ENCODE data around the gene CSNK1A1L.

Gene CSNK1A1L

DNA sequence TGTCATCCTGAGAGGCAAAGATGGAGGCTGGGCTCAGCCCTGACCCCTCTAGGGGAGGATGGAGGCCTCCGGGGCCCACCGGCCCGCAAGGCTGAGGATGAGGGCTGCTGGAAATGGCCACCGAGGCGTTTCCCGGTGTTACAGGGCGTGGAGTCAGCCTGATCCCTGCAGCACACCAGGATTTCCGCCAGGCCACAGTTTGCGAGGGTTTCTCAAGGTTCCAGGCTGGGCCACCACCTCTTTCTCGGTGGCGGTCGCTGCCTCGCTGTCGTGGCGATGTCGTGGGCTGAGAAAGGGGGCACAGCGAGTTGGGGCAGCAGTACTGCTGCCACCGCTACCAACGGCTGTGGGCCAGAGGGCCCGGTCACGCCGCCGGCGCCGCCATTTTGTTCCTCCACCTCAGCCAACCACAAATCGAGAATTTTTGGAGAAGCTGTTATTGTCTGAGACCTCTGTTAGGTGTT lies at the start of gene CSNK1A1L:
CSNK1A1L (minus strand) TSS at position 414 of the 464 bp plus-strand sequence; CDS start at position 6, 408 bp downstream.
- DNase-seq: no peak

DNA sequence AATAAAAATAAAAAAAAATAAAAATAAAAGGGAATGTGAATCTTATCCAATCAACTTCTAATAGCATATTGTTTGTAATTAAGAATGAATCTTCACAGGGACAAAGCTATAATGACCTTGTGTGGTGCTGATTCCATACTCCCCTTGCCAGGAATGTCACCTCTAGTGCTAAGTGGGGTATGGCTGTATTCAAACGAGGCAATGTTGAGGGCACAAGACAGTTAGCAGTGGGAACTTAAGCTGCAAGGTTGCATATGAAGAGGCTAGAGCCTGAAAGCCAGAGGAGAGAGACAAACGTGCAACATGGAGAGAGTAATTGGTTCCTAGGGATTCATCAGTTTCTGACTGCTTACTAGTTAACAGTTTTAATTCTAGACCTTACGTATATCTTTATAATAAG lies 43.9 kb upstream of the CSNK1A1L start:
- no peak for DNase-seq

DNA sequence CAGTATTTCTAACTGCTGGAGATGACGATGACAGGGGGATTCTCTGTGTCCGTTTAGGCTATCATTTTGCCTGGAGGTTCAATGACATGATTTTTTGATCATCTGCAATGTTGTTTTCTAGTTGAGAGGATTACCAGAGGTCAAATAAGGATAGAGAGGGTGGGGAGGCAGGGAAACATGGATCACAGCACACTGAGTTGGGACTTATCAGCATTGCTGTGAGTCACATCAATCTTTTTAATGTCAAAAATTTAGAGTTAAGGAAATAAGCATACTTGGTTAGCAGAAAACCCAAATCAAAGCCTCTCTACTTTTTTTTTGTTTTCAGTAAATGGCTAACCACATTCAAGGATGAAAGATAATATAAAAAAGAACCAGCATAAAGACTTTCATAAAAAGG lies 43.0 kb upstream of the CSNK1A1L start:
- no peak for DNase-seq

DNA sequence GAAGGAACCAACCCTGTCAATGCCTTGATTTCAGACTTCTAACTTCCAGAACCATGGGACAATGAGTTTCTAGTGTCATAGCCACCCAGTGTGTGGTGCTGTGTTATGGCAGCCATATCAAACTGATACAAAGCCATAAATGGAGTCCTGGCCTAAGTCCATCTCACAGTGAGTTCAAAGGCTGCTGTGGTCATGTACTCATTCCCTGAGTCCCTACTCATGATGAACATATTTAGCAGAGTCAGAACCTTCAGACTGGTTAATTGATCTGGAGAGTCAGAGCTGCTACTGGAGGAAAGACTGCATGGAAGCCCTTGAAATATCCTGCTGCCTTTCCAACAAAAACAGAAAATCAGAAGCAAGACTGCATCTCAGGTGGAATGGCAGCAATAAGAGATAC lies 39.2 kb upstream of the CSNK1A1L start:
- DNase-seq: no peak

DNA sequence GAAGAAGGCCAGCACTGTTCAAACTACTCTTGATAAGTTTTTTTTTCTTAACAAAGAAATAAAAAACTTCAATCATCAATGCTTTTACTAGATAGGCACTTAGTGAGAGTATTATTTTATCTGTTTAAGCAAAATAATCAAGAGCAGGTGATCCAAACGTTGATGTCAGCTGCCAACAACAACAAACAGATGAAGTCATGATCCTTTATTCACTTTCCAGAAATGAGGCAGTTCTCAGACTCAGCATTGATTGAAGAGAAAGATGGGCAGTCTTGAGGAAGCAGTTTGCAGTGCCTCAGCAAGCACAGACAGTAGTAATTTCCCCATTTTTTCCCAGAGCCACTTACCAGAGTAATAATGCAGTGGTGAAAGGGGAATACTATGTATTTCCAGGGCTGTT lies 38.4 kb upstream of the CSNK1A1L start:
- no peak for DNase-seq

DNA sequence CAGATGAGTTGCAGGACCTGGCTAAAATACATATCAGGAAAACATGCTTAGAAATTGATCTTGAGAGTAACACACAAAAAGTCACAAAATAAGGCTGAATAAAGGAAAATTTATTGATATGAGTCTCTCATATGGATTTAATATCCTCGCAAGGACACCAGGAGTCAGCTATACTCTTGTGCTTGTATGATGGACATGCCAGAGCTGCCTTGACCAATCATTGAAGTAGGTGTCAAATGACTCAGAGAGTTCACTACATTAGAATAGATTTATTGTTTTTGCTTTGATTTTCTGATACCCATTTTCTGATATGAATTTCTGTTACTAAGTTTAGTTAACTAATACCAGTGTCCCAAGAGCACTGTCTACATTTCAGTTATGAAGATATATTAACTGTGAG lies 37.4 kb upstream of the CSNK1A1L start:
- no peak for DNase-seq

DNA sequence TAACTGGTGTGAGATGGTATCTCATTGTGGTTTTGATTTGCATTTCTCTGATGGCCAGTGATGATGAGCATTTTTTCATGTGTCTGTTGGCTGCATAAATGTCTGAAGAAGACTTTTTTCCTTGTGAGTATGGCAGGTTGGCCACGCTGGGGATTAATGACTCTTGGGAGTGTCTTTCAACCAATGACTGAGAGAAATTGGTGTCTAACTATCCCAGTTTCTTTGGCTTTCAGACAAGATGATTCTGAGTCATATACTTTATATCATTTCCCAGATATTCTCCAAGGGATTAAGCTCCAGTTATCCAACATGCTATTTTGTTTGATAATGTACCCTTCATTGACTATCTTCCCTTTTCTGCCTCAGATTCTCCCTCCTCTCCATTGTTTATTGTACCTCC lies 35.5 kb upstream of the CSNK1A1L start:
- DNase-seq: no peak

DNA sequence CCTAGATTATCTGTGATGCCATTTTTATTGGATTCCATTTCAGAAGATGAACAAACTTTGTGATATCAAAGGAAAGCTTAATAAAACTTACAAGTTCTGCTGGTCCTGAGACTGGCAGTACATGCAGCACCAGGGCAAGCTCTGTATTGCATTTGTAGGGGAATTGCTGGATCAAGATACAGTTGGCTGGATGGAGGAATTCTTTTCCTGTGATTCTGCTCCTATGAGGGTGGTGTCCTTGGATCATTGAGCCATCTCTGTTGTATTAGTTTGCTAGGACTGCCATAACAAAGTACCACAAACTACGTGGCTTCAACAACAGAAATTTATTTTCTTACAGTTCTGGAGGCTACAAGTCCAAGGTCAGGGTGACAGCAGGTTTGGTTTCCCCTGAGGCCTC lies 33.9 kb upstream of the CSNK1A1L start:
- DNase-seq: no peak

DNA sequence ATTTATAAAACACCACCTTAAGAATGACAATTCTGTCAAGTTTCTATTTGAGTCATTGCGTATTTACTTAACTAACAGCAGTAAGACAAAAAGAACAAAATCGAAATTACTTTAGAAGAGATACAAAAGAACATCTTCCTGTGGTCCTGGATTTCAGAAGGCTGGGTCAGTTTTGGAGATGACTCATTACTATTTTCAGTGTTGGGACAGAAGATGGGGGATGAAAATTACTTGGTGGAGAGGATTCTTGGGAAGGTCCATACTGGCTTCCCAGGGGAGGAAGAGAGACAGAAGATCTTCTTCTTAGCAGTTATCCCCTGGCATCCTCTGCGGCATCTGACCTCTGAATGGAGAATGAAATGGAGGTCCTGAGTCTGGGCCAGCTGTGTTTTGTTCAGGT lies 33.5 kb upstream of the CSNK1A1L start:
- DNase-seq: no peak

DNA sequence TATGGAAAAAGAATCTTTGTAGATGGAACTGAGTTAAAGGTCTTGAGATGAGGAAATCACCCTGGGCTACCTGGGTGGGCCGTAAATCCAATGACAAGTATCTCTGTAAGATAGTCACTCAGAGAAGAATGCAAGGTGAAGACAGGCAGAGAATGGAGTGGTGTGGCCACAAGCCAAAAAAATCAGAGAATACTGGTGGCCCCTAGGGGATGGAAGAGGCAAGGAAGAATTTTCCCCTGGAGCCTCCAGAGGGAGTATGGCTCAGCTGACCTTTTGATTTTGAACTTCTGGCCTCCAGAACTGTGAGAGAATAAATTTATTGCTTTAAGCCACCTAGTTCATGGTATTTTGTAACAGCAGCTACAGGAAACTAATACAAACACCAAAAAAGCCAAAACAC lies 32.7 kb upstream of the CSNK1A1L start:
- no peak for DNase-seq

DNA sequence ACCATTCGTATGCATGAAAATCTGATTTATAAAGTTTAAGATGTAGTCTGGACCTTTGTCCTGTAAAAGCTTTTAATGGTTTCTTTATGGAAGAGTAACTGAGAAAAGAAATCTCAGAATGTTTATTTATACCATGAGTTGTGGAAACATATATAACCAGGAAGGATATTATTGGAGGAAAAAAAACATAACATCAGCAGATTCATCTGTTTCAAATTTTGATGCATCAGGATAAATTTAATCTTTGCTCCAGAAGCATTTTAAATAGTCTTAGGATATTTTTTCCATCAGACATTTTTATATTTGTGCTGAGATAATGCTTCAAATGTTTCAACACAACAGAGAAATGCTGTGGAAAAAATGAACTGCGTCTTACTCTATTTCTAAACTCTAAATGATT lies 31.2 kb upstream of the CSNK1A1L start:
- DNase-seq: no peak

DNA sequence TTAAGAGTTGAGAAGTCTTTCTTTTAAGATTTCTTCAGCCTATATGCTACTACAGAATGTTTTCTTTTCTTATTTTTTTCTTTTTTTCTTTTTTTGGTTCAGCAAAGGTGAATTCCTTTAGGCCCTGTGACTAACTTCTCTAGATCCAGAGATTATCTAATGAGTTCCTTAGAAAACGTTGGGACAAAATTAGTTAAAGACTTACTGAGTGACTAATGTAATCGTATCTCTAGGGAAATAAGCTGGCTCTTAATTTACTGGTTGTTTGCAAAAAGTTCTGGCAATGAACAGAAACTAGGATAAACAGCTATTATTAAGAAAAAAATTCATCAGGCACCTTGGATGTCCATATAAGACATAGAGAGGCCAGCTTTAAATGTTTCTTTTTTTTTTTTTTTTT lies 30.7 kb upstream of the CSNK1A1L start:
- no peak for DNase-seq

DNA sequence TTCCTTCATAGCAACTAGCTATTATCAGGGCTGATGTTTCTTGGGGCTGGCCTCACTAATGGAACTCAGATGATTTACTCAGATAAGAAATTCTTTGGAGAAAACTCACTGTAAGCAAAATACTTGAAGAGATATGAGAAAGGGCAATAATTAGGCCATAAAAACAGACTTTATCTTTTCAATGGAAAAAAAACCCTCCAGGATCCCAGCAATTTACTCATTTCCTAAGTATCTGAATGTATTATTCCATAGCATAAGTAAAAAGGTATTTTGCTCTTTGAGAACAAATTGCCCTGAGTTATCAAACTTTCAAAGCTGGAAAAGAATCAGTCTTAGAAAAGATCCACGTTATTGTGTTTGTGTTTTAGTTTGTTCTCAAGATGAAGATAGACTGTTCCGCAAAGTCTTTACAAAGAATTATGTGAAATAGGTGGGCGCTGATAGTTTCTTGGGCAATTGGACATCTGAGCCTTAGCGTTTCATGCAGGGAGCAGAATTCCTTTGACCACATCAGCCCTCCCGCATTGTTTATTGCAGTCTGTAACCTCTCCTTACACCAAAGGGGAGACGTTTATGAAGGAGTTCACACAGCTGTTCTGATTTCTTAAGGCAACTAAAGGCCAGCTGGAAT lies 29.1 kb upstream of the CSNK1A1L start:
- DNase-seq: no peak

DNA sequence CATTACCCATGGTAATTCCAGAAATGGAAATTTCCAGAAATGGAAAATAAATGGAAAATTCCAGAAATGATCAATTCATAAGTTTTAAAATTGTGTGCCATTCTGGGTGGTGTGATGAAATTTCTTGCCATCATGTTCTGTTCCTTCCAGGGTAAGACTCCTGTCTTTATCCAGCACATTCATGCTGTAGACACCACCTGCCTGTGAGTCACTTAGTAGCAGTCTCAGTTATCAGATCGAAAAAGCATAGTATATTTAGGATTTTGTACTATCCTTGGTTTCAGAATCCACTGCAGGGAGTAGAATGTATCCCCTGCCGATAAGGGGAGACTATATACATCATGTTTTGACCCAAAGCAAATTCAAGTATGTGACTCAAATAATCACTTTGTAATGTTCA lies 26.7 kb upstream of the CSNK1A1L start:
- no peak for DNase-seq

DNA sequence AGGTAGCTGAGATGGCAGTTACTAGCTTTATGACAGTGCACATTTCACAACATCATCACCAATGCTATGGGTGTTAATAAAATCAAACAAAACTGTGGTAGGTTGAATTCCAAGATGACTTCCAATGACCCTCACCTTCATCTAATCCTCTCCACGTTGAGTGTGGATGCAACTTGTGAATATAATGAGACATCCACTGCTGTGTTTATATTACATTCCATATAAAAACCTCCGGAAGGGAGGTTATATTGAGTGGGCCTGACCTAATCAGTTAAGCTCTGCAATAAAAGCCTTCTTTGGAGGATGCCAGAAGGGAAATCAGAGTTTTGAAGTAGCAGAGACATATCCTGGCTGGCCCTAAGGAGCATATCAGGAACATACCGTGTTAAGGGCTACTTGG lies 25.6 kb upstream of the CSNK1A1L start:
- DNase-seq: no peak

DNA sequence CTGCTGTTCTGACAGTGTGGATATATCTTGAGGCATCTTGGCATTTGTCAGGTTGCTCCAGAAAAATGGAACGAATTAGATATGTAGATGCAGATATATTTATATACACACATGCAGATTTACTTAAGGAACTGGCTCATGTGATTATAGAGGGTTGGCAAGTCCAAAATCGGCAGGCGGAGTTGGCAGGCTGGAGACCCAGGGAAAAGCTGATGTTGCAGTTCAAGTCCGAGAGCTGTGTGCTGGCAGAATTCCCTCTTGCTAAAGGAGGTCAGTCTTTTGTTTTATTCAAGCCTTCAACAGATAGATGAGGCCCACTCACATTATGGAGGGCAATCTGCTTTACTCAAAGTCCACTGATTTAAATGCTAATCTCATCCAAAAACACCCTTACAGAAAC lies 24.4 kb upstream of the CSNK1A1L start:
- DNase-seq: no peak

DNA sequence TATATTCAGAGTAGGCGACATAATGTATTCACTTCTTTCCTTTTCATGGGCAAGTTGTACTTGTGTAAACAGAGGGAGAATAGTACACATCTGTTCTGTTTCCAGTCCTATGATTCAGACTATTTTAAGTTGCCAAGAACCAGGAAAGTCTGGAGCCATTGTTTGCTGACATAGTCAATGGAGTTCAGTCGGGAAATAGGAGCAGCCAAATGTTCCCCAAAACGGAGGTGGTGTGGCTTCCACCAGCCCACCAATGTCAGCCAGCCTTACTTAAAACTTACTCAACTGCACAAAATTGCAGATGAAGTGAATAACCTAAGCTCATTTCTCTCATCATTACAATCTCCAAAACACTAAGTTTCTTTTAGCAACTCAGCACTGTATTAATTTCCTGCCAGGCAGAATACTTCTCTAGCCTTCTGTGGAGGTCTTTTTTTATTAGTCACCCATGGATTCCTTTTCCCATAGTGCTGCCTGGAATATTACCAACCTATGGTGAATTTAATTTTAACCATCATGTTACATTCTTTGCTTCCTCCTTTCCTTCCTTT lies 22.3 kb upstream of the CSNK1A1L start:
- DNase-seq: no peak

DNA sequence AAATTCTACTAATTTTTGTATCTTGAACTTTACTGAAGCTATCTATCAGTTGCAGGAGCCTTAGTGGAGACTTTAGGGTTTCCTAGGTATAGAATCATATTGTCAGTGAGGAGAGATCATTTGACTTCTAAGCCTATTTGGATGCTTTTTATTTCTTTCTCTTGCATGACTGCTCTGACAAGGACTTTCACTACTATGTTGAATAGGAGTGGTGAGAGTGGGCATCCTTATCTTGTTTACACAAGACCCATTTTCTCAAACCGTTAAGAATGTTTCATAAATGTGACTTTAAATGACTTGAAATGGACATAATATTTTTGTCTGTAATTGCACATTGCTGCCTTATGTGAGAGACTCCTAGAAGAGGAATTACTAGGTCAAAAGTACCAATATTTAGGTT lies 17.9 kb upstream of the CSNK1A1L start:
- DNase-seq: no peak

DNA sequence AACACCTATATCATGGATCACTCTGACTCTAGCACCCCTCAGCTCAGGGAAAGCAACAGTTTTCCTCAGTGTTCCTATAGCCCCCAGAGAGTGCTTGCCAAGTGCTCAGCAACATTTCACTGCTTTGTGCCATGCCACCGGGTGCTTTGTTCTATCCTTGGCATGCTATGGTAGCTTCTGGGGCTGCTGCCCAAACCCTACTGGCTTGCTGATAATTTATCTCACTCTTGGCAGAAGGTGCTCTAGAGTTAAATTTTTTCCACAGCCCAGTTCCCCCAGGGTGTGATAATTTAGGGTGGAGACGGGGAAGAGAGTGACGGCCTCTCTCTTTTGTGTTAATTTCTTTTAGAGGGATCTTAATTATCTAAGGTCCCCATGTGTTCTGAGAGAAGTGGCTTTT lies 12.6 kb upstream of the CSNK1A1L start:
- DNase-seq: peak; percentile 14 to 22

DNA sequence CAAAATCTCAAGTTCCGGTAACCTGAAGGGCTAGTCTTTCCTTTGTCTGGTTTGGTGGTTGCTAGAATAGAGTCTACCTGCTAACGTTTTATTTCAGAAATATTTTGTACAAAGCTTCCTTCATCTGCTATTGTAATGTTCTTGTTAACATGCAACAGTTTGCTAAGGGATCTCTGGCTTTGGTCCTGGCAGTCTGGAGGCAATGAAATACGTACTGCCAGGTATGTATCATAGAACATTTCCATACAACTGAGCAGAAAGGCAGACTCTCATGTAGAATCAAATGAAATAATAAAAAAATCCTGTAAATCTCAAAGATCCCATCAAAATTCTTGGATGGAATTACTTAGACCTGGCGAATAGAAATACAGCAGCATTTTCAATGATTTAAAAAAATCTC lies 8.8 kb upstream of the CSNK1A1L start:
- DNase-seq: no peak

DNA sequence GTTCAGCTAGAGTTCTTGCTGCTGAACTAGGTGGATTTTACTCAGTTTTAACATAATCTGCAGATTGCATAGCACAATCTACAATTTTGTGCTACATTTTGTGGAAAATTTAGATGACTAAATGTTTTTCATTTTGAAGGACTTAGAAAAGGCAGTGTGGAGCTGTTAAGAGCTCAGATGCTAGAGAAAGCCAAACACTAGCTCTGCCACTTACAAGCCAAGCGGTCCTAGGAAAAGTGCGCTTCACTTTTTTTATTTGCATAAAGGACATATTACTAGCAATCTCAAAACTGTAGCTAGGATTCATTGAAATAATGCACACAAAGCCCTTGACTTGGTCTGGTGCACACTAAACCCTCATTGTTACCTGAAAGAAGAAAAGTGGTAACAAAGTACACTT lies 8.1 kb upstream of the CSNK1A1L start:
- DNase-seq: no peak

DNA sequence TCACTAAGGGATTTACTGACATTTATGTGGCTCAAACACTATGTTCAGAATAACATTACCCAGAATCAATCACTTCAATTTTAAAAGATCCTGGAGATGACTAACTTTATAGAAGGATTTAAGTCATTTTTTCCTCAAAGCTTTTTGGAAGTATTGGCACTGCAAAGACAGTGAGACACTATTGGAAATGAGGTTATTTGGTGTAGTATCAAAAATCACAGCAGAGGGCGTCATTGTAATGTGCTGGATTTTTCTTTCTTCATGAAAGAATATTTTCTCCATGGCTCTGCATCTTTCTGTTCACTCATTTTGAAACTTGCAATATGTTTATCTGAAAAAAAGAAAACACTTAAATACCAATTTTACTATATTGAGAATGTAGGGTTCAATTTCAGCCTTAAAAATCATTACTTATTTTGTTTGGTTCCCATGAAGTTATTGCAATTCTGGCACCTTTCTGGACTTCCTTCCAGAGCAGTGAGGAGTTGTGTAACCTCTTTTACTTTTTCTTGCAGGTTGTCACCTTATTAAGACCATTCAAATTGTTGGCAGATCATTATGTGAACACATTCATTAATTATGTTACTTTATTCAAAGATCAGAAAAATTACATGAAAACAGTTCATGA lies 3.7 kb upstream of the CSNK1A1L start:
- DNase-seq: peak; percentile 23 to 45

DNA sequence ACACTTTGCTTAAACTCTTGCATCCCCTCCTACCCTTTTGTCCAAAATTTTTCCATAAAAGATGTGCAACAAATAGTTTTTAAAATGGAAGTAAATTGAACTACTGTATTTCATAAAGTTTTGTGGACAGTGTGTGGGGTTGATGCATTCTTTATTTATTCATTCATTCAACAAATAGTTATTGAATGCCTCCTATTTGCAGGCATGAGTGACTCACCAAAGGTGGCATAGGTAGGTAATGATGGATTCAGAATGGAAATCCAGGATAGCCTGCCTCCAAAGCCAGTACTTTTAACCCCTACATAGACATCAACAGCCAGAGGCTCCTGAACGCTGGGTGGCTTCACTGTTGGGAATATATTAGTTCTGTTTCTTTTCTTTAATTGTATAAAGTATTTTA lies 2.4 kb upstream of the CSNK1A1L start:
- no peak for DNase-seq

DNA sequence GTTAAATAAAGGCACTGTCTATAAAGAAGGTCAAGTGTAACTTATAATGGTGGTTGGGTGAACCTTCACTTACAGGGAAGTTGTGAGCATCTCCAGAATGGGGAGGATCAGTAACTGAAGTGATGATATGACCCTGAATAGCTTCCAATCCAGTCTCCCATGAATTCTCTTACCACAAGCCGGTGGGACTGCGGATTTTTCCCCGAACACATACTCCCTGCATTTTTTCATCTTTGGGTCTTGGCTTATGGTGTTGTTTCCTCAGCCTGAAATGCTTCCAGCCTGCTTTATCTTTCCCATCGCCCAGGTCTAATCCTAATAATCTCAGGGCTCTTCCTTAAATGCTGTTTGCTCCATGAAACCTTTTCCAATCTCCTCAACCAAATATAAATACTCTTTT lies 2.0 kb upstream of the CSNK1A1L start:
- DNase-seq: no peak

DNA sequence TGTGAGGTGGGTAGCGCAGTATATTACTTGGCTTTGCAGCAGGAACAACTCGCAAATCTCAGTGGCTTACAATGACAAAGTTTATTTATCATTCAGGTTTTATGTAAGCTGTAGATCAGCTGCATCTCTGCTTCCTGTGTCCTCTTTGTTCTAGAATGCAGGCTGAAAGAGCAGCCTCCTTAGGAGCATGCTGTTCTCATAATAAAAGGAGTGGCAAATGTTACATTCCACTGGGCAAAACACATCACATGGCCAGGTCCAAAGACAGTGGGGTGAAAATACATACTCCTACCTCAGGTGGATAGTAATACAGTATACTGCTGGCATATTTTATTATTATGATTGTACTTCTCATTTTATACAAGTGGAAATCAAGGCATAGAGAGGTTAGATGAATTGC lies 1.2 kb upstream of the CSNK1A1L start:
- DNase-seq: no peak
